Panc1 (cell line): ENCODE data around the gene CST9L. TPM values are rescaled to one million over a fixed set of nuclear protein-coding genes. Genes with fewer than 3 reads are reported as not detected.
"Not testable (repeated sequence)": the region's sequence is repeated elsewhere in the genome, so short reads cannot be mapped to it uniquely, and the experiment has no call there.

Source experiments
- ATAC-seq: fragments of 200-7000 bp; cut with Tn5 transposase; 2 replicates; pipeline ENCODE4 v1.9.1; 2020; ENCODE audit warnings: mild to moderate bottlenecking, moderate library complexity
- BruUV-seq: library from RNA; stranded (reverse); fragments of 400-500 nt; replicated peaks from 2 replicates; lab custom pipeline; 2021; lab: Mats Ljungman, UMichigan
- CTCF ChIA-PET: fragments of 300-600 bp; sonication (Branson Sonifier 250); formaldehyde crosslinking; loops from one replicate; lab custom pipeline; 2022; ENCODE audit warnings: antibody characterized with exemption; lab: Charles Lee
- POLR2A ChIA-PET: fragments of 300-600 bp; sonication (Branson Sonifier 250); formaldehyde crosslinking; loops from one replicate; lab custom pipeline; 2022; ENCODE audit warnings: antibody characterized with exemption; lab: Charles Lee
- DNase-seq: peaks from one replicate; pipeline ENCODE4 v3.0.0-alpha.2; 2010; ENCODE audit warnings: low read depth, low spot score
- H3K27ac ChIP-seq: 2 replicates; pipeline ENCODE4 v1.5.1; 2011; ENCODE audit warnings: mild to moderate bottlenecking, low read length, inconsistent platforms
- H3K27me3 ChIP-seq: fragments of 200-500 bp; sonication (Bioruptor generic); 2 replicates; pipeline ENCODE4 v1.6.0; 2014; ENCODE audit warnings: low read length, inconsistent platforms; ENCODE audit not compliant: control insufficient read depth, insufficient read depth
- H3K36me3 ChIP-seq: fragments of 200-500 bp; sonication (Bioruptor generic); 2 replicates; pipeline ENCODE4 v1.5.1; 2014; ENCODE audit warnings: inconsistent platforms, mild to moderate bottlenecking, low read length, moderate library complexity; ENCODE audit not compliant: control insufficient read depth, insufficient read depth
- H3K4me1 ChIP-seq: 2 replicates; pipeline ENCODE4 v1.5.1; 2011; ENCODE audit warnings: inconsistent platforms, mild to moderate bottlenecking, low read length, moderate library complexity; ENCODE audit not compliant: control insufficient read depth, insufficient read depth
- H3K4me3 ChIP-seq, 2 experiments: 2 replicates each; pipeline ENCODE4 v1.5.1; 2011 to 2012; ENCODE audit warnings: low read depth in 2 of 2, low read length in 2 of 2, mild to moderate bottlenecking in 2 of 2, inconsistent platforms in 1 of 2, moderate library complexity in 1 of 2
- H3K9me3 ChIP-seq: fragments of 200-500 bp; sonication (Bioruptor generic); 2 replicates; pipeline ENCODE4 v1.5.1; 2014; ENCODE audit warnings: low read depth, mild to moderate bottlenecking, inconsistent platforms, low read length, moderate library complexity; ENCODE audit not compliant: control insufficient read depth, insufficient read depth
- POLR2AphosphoS5 ChIP-seq: IDR thresholded peaks from 2 replicates; pipeline ENCODE4 v1.6.1; 2012; ENCODE audit warnings: mild to moderate bottlenecking, low read depth, low read length, moderate library complexity
- REST ChIP-seq, 2 experiments: IDR thresholded peaks; 2 replicates each; pipeline ENCODE4 v1.6.1; 2011 to 2012; ENCODE audit warnings: low read depth in 2 of 2, control low read depth in 1 of 2, low read length in 1 of 2, mild to moderate bottlenecking in 1 of 2, moderate library complexity in 1 of 2; ENCODE audit not compliant: insufficient read depth in 1 of 2
- SIN3A ChIP-seq: IDR thresholded peaks from 2 replicates; pipeline ENCODE4 v1.6.1; 2012; ENCODE audit warnings: low read depth, mild to moderate bottlenecking, low read length, moderate library complexity, borderline replicate concordance; ENCODE audit not compliant: insufficient read depth
- TCF7L2 ChIP-seq: IDR thresholded peaks from 2 replicates; pipeline ENCODE4 v1.6.1; 2011; ENCODE audit warnings: mild to moderate bottlenecking, low read depth, low read length, inconsistent platforms
- in situ Hi-C: cut with HindIII; loops from 2 replicates; pipeline ENCODE4 v1.10.0; 2016; ENCODE audit warnings: low sequenced_read_pairs, low pct_unique_long_range_greater_than_20kb
- intact Hi-C: fragments of 100-400 bp; cut with micrococcal nuclease; formaldehyde crosslinking; loops from one replicate; pipeline ENCODE4 v1.10.0; 2022; ENCODE audit not compliant: unreplicated experiment
- total RNA-seq: library from RNA; stranded (reverse); gene quantifications from one replicate; pipeline ENCODE4 v1.2.1, GENCODE V29; 2021; ENCODE audit not compliant: unreplicated experiment
- TF ChIP-seq, protein P1 (sequence below): fragments of 450-650 bp; IDR thresholded peaks from 2 replicates; pipeline ENCODE4 v1.5.1; 2017; ENCODE audit warnings: mild to moderate bottlenecking

CST9L gene
- total RNA-seq, 1 experiment from 2014 or later, result not detected

GRCh38 chr20:23582293-23582692 lies 14.0 kb upstream of the CST9L start:
- no peaks in the 10 kb centered on the region for H3K4me1 ChIP-seq

GRCh38 chr20:23581833-23582232 lies 13.5 kb upstream of the CST9L start:
- H3K4me1 ChIP-seq, ATAC-seq, intact Hi-C loops, CTCF ChIA-PET, H3K9me3 ChIP-seq, DNase-seq, BruUV-seq, in situ Hi-C loops, H3K4me3 ChIP-seq, H3K27me3 ChIP-seq, POLR2A ChIA-PET, H3K27ac ChIP-seq, H3K36me3 ChIP-seq: not testable (repeated sequence)

More at GRCh38 chr20:23582293-23582692, 14.0 kb upstream of the CST9L start:
- CTCF ChIA-PET, result no interaction called here
- ATAC-seq (no peak), DNase-seq (no peak)
- no peak overlapping the region for H3K27ac ChIP-seq
- no TSS peak for BruUV-seq
- TF ChIP-seq POLR2AphosphoS5 (no peak), REST (IDR thresholded peaks at IDR 0.05; ENCODE audit: insufficient read depth in 1 of 2, low read depth in 2 of 2, low read length in 1 of 2) (no peak), SIN3A (no peak)
- H3K27me3 ChIP-seq, result 0 out of 2 replicates have a peak, but pooled peaks cover 2% of the 10 kb centered on the region
- H3K4me3 ChIP-seq, result no peak overlapping the region
- in situ Hi-C loops (no loop called here), intact Hi-C loops (no loop called here)
- H3K9me3 ChIP-seq, result no peaks in the 10 kb centered on the region
- no peaks in the 10 kb centered on the region for H3K36me3 ChIP-seq
- POLR2A ChIA-PET, result no interaction called here

- ATAC-seq (no peak), DNase-seq (no peak)
- BruUV-seq, result no TSS peak
- H3K9me3 ChIP-seq, result no peaks in the 10 kb centered on the region
- intact Hi-C loops, result no loop called here
- H3K36me3 ChIP-seq, result no peaks in the 10 kb centered on the region
- TF ChIP-seq TCF7L2 (no peak), REST (IDR thresholded peaks at IDR 0.05; ENCODE audit: insufficient read depth in 1 of 2, low read depth in 2 of 2, low read length in 1 of 2) (no peak), POLR2AphosphoS5 (no peak)
- TF ChIP-seq, protein P1, sequence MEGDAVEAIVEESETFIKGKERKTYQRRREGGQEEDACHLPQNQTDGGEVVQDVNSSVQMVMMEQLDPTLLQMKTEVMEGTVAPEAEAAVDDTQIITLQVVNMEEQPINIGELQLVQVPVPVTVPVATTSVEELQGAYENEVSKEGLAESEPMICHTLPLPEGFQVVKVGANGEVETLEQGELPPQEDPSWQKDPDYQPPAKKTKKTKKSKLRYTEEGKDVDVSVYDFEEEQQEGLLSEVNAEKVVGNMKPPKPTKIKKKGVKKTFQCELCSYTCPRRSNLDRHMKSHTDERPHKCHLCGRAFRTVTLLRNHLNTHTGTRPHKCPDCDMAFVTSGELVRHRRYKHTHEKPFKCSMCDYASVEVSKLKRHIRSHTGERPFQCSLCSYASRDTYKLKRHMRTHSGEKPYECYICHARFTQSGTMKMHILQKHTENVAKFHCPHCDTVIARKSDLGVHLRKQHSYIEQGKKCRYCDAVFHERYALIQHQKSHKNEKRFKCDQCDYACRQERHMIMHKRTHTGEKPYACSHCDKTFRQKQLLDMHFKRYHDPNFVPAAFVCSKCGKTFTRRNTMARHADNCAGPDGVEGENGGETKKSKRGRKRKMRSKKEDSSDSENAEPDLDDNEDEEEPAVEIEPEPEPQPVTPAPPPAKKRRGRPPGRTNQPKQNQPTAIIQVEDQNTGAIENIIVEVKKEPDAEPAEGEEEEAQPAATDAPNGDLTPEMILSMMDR, result no peak
- H3K4me3 ChIP-seq, result no peak overlapping the region
- no peaks in the 10 kb centered on the region for H3K27me3 ChIP-seq
- in situ Hi-C loops, result no loop called here
- H3K27ac ChIP-seq, result no peak overlapping the region
- no peaks in the 10 kb centered on the region for H3K4me1 ChIP-seq
- ChIA-PET POLR2A (no interaction called here), CTCF (no interaction called here)
Measured at GRCh38 chr20:23574977-23575376, 6.7 kb upstream of the CST9L start.
